GM12892 (cell line): ENCODE measurements around the gene EXOC6.

Experiments used
- POLR2A ChIP-seq: IDR thresholded peaks from 2 replicates; pipeline ENCODE4 v1.6.1; 2011; ENCODE audit warnings: low read depth, low read length, control low read depth
- POLR2AphosphoS5 ChIP-seq: IDR thresholded peaks from 2 replicates; pipeline ENCODE4 v1.6.1; 2011; ENCODE audit warnings: low read depth, low read length, control low read depth
- TAF1 ChIP-seq: IDR thresholded peaks from 2 replicates; pipeline ENCODE4 v1.6.1; 2011; ENCODE audit warnings: low read depth, mild to moderate bottlenecking, control low read depth, low read length, borderline replicate concordance

DNA sequence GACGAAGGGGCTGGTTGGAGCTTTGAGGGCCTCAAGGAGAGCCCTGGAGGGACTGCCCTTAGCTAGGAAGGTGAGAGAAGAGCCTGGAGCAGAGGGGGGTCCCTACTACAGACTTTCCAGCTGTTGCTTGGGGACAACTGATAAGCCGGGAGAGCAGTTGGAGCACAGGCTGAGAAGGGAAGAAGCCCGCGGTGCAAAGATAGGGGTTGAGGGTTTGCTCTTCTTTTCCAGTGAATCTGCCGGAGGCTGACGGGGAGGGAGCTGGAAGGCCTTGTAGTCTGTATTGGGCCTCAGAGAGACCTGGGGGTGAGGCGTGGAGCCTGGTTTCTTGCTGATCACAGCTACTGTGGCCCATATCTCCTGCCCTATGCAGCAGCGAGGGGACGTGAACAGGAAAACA lies 249.1 kb downstream of the EXOC6 start:
- TF ChIP-seq POLR2A (no peak), TAF1 (no peak), POLR2AphosphoS5 (no peak)
